ENCODE measurements around the gene SYPL1.

DNA sequence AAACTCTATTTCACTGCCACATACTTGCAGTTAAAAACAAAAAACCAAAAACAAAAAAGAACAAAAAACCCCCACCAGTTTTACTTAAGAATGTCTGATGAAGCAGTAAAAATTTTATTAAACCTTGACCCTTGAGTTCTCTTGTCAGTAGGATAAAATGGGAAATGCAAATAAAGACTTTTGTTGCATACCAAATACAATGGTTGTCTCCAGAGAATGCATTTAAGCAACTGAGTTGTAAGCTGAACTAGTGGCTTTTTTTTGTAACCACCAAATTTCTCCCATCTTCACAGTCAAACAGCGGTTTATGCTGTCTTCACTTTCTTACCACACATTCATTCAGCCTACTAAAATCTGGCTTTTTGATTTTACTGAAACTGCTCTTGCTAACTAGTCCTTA, 3.1 kb downstream of the SYPL1 start:
- TF ChIP-seq EZH2 (IDR thresholded peaks at IDR 0.05; ENCODE audit: borderline replicate concordance, insufficient read depth, low read depth, low read length, poor library complexity, severe bottlenecking) = no peak
- TF ChIP-seq, protein P1, sequence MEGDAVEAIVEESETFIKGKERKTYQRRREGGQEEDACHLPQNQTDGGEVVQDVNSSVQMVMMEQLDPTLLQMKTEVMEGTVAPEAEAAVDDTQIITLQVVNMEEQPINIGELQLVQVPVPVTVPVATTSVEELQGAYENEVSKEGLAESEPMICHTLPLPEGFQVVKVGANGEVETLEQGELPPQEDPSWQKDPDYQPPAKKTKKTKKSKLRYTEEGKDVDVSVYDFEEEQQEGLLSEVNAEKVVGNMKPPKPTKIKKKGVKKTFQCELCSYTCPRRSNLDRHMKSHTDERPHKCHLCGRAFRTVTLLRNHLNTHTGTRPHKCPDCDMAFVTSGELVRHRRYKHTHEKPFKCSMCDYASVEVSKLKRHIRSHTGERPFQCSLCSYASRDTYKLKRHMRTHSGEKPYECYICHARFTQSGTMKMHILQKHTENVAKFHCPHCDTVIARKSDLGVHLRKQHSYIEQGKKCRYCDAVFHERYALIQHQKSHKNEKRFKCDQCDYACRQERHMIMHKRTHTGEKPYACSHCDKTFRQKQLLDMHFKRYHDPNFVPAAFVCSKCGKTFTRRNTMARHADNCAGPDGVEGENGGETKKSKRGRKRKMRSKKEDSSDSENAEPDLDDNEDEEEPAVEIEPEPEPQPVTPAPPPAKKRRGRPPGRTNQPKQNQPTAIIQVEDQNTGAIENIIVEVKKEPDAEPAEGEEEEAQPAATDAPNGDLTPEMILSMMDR (IDR thresholded peaks at IDR 0.05) = no peak

All from B cell (primary cell).